NCI-H748 (cell line): ENCODE results near the gene DENND5B.
A peak's percentile ranks its signal among the peaks of the same experiment; 100 is the strongest.
"Not testable (repeated sequence)": the region's sequence is repeated elsewhere in the genome, so short reads cannot be mapped to it uniquely, and the experiment has no call there.

ENCODE experiments used
- DNase-seq: peaks from one replicate; lab custom pipeline; 2025; ENCODE audit not compliant: unreplicated experiment; lab: John Stamatoyannopoulos, UW

Gene DENND5B

DNA sequence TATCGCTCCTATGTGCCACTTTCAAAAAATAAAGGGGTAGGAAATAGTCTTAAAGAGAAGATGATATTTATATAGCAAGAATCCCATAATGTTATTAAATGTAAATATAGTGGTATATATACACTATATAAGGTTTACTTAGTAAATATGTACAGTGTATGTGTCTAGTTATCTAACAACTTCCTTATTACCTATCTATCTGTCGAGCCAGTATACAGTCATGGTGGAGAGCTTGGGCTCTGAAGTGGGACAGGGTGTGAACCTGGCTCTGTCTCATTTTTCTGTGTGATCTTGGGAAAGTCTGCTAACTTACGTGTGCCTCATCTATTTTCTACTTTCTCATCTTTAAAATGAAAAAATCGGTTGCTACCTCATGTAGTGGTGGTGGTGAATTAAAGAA is 202.2 kb downstream of the DENND5B start:
- no peak for DNase-seq

DNA sequence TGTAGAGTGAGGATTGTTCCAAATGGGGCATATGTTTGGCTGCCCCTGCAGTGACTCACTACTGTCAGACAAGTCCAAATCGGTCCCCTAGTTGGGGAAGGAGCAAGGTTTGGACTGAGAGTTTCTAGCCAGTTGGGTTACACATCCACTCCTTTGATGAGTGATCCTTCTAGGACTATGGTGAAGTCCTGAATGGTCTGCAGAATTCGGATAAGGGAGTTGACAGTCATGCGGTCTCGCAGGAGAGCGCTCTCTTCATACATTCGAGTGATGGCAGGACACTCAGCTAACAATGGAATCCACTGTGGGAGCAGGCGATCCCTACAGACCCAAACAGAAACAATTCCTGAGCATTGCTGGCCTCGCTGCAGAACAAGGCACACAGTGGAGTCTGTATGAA is 203.5 kb downstream of the DENND5B start:
- no peak for DNase-seq

DNA sequence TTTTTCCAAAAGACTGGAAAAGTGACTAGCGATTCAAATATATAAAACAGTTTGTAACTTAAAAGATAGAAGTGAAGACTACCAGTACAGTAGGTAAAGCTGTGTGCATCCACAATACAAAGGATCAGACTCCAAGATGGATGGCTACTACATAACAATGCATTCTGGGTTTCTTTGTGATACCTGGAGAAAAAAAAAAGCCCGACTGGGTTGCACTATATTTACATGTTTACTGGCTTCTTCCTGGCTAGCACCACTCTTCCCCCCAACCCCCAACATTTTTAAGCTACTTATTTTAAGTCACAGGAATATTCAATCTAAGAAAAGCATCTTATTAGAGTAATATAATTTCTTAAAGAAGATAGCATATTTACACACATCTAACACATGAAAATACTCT is 203.9 kb downstream of the DENND5B start:
- no peak for DNase-seq

DNA sequence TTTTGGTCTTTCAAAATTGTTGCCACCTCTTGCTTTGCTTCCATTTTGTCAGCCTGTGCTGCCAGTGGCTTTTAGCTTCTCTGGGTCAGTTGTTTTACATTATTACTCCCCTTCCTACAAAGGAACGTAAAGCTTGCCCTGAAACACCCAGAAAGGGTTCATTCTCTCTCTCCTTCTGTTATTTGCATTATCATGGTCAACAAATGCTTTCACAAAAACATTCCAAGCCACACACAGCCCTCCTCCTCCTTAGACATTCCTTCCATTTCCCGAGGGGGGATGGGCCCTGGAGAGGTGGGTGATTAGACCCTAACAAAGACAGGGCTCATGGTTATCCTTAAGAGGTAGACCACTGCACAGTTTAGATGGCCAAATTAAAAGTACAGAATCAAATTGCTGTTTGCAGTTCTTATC is 204.6 kb downstream of the DENND5B start:
- DNase-seq = no peak

DNA sequence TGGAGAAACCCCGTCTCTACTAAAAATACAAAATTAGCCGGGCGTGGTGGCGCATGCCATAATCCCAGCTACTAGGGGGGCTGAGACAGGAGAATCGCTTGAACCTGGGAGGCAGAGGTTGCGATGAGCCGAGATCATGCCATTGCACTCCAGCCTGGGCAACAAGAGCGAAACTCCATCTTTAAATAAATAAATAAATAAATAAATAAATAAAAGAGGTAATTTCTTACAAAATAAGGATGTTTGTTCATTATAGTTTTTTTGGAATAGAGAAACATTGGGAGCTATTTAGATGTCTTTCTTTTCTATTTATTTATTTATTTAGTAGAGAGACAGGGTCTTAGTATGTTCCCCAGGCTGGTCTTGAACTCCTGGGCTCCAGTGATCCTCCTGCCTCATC is 213.7 kb downstream of the DENND5B start:
- DNase-seq = not testable (repeated sequence)

DNA sequence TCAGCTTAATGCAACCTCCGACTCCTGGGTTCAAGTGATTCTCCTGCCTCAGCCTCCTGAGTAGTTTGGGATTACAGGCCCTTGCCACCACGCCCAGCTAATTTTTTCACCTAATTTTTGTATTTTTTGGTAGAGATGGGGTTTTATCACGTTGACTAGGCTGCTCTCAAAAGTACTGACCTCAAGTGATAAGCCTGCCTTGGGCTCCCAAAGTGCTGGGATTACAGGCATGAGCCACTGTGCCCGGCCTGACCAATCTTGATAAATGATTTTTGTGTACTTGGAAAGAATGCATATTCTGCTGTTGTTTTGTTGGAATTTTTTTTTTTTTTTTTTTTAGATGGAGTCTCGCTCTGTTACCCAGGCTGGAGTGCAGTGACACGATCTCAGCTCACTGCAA is 215.5 kb downstream of the DENND5B start:
- not testable (repeated sequence) for DNase-seq

DNA sequence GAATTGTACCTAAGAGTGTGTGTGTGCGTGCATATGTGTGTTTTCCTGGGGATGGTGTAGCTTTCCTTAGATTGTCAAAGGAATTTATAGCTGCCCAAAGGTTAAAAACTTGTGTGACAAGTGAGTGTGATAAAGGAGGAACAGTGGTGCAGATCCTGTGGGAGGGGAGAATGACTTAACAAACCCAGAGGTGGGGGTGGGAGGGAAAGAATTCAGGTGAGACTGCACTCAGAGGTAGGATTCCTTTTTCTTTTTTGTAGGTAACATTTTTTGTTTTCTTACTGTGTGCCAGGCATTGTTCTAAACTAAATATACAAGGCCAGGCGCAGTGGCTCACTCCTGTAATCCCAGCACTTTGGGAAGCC is 219.7 kb downstream of the DENND5B start:
- no peak for DNase-seq

DNA sequence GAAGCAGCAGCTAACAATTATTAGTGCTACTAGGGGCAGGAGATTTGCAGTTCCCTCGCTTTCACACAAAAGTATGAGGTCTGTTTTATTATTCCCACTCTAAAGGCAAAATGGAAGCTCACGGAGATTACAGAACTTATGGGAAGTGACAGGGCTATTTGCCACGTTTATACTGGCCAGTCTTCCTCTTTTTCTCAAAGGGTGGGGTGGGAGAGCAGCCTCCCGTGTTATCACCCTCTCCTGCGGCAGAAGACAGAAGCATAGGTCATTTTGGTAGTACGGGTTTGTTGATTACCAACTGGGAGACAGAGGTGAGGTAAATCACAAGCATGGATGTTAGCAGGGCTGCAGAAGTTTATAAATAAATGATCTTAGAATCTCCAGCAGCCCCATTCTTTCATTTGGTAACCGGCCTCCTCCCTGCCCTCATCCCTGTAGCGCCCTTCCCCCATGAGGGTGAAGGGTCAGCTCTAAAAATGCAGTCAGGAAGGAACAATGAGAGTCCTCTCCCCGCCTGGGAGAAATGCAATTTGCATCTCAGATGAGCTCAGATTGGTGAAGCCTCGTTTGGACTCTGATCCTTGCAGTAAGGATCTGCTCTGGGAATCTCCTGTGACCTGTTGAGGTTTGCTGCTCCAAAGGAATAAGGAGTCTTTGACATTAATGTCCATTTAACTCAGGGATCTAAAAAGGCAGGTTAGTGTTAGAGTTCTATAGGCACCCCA is 220.2 kb downstream of the DENND5B start:
- DNase-seq = no peak

DNA sequence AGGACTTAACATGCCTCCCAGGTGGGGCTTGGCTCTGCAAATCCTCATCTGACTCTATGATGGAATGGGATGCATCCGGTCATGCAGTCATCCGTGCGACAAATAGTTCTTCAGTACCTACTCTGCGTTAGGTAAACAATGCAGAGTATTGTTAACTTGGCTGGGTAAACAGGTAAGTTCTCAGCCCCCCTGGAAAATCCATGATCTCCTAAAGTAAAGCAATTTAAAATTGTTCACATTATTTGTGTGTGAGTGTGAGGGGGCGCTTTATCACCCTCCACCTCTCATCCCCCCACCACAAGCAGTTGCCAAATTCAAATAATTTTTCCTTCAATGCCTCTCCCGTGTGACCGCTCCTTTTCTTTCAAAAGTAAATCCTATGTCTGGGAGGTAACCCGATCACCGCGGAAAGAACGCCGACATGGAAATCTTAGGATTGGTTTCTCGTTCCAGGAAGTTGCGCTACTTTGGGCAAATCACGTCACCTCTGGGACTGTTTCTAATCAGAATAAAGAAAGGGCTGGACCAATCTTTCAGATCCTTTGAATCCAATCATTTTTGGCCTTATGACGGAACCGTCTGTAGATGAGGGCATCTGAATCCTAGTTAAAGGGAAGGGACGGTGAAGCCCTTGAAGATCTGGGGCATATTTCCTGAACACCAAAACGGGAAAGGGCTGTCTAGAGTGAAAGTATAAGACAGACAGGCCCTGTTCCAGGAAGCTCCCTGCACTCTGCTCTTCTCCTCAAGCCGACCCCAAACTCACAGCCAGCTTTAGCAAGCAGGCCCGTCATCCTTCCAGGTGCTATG is 221.0 kb downstream of the DENND5B start:
- DNase-seq = peak; percentile 26

DNA sequence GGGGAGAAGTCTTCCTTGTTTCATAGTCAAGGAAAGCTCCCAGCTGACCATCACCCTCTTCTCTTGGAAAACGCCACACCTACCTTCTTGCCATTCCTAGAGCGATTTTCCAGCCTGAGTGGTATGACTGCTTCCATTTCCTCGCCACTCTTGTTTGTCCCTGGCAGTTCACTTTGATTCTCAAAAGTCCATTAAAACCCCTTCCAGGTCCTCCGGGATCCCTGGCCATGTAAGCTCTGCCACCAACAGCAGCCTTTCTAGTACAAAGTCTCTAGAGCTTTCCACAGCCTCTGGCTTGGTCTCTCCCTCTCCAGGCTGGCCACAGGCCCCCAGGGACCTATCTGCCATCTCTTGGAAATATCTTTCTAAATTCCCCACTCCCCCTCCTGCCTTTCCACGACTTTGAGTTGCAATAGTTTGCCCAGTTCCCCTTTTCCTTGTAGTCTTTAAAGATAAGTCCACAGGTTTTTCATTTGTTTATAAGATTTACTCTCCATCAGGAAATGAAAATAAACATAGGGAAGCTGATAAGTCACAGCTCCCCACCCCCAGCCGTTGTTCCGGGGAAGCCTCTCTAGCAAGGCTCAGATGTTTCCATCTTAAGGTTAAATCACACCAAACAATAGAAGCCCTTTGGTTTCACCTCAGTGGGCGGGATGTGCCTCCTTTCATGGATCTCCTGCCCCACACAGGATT is 222.1 kb downstream of the DENND5B start:
- DNase-seq = no peak

DNA sequence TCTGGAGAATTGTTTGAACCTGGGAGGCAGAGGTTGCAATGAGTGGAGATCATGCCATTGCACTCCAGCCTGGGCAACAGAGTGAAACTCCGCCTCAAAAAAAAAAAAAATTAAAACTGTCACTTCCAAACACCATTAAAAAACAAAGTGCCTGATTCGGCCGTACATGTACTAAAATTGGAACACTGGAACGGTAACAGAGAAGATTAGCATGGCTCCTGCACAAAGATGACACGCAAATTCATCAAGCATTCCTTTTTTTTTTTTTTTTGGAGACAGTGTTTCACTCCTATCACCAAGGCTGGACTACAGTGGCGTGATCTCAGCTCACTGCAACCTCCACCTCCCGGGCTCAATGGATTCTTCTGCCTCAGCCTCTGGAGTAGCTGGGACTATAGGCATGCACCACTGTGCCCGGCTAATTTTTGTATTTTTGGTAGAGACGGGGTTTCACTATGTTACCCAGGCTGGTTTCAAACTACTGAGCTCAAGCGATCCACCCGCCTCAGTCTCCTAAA is 224.8 kb downstream of the DENND5B start:
- no peak for DNase-seq

DNA sequence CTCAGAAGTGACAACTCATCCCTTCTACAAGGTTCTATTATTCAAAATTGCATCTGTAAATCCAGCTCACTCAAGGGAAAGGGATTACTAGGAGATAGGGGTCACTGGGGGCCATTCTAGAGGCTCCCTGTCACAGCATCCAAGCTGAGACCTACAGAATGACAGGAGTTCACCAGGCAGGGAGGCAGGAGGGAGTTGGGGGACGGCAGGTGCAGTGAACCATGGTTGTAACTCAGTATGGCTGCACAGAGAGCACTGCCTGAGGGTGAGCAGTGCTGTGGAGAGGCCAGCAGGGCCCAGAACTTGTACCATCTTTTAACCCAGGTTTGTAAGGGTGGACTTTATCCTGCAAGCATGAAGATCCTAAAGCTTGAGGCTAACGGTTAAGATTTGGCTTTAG is 227.1 kb downstream of the DENND5B start:
- DNase-seq = no peak

DNA sequence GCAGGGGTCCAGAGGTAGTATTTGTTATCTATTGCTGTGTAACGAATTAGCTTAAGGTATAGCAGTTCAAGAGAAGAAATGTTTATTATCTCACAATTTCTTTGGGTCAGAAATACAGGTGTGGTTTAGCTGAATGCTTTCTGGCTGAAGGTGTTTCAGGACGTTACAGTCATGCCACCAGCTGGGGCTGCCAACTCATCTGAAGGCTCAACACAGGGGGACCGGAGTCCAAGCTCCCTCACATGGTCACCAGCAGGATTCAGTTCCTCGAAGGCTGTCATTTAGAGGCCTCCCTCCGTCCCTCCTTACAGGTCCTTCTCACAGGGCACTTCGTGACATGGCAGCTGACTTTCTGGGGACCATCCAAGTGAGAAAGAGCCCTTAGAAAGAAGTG is 227.5 kb downstream of the DENND5B start:
- DNase-seq = no peak

DNA sequence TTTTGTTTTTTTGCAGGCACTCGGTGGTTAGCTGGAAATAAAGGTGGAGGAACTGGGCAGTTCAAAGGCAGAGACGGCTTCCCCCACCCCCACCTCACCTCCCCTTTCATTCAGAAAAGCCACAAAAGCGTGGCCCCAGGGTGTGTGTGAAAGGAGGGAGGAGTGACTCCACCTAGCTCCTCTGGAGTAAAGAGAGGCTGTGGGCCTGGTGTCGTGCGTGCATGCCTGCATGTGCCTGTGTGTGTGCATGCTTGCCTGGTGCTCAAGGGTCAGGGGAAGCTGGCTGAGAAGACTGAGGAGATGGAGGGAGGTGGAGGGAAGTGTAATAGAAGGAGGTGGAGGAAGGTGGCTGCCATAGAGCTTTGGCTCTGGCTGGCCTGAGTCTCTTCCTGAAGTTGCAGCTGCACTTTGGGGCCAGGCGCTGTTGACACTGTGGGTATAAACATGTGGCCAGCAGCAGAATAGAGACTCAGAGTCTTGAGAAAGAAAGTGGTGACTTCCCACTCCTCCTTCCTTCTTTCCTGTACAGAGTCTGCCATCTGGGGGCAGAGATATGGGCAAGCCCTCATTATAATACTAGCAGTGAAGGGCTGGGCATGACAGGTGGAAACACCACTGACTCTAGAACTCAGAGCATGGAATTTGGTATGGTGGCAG is 228.0 kb downstream of the DENND5B start:
- peak; percentile 11 for DNase-seq

DNA sequence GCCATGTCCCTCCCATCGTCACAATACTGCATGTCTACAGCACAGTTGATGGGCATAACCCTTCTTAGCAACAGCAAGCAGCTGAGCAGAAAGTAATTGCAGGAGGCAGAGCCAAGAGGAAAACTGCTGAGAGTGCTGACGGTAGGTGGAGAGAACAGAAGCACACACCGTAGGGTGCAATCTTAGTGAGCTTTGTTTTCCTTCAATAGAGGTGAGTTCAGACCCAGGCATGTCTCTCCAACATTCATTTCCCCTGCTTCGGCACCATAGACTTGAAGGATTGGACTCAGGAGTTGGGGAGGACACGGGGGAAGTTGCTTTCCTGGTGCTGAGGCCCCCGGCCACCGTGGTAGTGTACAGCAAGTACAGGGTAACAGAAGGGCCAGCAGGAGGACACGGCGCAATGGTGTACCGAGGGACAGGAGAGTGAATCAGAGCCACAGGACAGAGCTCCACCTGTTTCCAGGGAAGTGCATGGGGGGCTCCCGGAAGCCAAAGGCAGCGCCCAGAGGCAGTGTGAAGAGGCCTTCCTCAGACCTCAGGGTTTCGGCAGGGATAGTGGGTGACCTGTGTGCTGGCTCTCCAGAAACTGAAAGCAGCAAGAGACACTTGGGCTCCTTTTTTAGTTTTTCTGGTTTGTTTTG is 228.7 kb downstream of the DENND5B start:
- DNase-seq = peak; percentile 35

DNA sequence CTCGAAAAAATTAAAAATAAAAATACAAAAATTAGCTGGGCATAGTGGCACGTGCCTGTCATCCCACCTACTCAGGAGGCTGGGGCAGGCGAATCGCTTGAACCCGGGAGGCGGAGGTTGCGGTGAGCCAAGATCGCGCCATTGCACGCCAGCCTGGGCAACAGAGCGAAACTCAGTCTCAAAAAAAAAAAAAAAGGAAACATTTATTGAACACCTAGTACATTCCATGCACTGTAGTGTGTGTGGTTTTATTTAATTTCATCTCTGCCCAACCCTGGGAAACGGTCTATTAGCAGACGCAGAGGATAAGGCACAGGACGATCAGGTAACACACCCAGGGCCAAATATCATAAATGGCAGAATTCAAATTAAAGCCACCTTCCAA is 229.2 kb downstream of the DENND5B start:
- DNase-seq = no peak

DNA sequence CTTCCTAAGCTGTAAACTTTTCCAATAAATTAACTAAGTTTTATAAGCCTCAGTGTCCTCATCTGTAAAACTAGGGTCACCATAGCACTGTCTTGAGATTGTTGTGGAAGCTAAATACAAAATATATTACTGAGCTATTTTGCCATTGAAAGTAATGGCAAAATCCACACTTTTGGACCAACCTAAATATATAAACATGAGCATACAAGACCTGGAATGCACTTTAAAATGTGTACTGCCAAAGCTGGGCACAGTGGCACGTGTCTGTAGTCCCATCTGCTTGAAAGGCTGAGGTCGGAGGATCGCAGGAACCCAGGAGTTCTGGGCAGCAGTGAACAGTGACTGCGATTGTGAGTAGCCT is 235.2 kb downstream of the DENND5B start:
- no peak for DNase-seq

DNA sequence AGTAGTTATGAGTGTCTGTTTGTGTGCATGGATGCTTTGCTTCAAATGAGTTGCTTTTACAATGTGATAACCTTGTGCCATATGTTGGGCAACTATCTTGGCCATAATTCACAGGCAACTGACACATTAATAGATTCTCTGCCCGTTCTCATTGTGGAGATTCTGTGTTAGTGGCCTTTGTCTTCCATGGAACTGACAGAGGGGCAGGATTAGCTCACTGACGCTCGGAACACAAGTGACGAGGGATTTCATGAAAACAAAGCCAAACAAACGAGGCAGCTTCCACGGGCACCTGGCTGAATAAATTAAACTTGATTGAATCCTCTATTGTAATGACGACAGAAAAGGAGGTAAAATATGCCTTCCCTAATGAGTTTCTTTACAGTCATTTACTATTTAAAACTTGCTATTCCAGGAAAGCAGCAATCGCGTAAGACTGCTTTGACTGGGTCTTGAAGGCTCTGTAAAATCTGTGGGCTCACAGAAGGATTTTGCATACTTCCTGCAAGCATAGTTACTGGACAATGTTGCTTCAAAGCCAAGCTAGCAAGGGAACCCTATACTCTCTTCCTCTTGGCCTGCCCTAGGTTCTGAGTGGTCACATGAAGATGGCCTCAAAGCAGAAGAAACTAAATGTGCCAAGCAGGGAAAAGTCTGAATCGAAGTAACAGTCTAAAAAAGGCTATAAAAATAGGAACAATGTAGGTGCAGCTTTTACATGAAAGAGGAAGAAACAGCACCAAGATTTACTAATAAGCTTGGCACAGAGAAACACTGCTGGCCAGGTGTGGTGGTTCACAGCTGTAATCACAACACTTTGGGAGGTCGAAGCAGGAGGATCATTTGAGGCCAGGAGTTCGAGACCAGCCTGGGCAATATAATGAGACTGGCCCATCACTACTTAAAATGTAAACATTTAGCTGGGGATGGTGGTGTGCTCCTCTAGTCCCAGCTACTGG is 236.9 kb downstream of the DENND5B start:
- peak; percentile 82 for DNase-seq

DNA sequence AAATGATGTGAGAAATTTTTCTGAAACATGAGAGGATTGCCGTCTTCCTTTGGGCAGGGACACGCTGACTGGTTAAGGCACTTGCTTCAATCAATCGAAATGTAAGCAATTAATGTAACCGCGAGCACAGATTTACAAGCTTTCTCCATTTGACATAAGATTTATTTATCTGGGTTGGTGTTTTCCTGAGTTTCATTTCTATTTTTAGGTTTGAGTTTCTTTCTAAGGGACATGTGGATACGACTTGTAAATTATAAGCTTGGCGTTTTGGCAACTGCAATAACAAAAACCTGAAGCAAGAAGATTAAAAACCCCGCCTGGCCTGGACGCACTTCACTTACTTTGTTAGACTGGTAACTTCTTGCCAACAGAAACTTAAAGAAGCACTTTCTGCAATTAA is 244.7 kb downstream of the DENND5B start:
- DNase-seq = no peak

DNA sequence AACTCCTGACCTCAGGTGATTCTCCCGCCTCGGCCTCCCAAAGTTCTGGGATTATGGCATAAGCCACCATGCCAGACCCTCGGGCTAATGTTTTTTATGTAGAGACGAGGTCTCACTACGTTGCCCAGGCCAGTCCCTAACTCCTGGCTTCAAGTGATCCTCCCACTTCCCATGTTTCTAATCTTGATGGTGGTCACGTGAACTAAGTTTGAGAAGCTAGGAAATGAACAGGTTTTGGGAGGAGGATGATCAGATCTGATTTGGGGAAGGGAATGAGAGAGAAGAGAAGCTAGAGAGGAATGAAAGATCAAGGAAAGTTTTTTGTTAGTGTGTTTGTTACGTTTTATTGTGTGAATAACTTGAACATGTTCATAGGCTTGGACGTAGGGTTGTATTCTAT is 247.8 kb downstream of the DENND5B start:
- DNase-seq = no peak
